B cell (primary cell): ENCODE data around the gene MPL.

Experiments
- EZH2 ChIP-seq: IDR thresholded peaks from 2 replicates; pipeline ENCODE4 v1.6.1; 2012; ENCODE audit warnings: borderline replicate concordance, low read depth, mild to moderate bottlenecking, moderate library complexity, low read length; ENCODE audit not compliant: insufficient read depth, poor library complexity, severe bottlenecking
- TF ChIP-seq, protein P1 (sequence below): fragments of 200-600 bp; IDR thresholded peaks from one replicate; pipeline ENCODE4 v1.8.0; 2022; ENCODE audit warnings: antibody characterized with exemption, mild to moderate bottlenecking

DNA sequence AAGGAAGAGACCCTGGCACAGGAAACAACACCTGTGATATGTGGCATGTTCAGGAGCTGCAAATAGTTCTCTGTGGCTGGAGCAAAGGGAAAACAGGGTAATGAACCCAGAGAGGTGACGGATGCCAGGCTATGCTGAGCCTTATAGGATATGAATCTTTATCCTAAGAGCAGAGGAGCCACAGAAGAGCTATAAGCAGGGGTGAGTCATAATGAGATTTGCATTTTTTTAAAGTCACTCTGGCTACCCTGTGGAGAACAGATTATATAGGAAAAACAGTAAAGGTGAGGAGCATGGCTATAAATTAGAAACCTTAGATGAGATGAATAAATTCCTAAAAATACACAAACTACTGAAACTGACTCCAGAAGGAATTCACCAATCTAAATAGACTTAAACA lies 12.8 kb upstream of the MPL start:
- no peak for TF ChIP-seq EZH2
- TF ChIP-seq, protein P1, sequence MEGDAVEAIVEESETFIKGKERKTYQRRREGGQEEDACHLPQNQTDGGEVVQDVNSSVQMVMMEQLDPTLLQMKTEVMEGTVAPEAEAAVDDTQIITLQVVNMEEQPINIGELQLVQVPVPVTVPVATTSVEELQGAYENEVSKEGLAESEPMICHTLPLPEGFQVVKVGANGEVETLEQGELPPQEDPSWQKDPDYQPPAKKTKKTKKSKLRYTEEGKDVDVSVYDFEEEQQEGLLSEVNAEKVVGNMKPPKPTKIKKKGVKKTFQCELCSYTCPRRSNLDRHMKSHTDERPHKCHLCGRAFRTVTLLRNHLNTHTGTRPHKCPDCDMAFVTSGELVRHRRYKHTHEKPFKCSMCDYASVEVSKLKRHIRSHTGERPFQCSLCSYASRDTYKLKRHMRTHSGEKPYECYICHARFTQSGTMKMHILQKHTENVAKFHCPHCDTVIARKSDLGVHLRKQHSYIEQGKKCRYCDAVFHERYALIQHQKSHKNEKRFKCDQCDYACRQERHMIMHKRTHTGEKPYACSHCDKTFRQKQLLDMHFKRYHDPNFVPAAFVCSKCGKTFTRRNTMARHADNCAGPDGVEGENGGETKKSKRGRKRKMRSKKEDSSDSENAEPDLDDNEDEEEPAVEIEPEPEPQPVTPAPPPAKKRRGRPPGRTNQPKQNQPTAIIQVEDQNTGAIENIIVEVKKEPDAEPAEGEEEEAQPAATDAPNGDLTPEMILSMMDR, result no peak
